Sigmoid colon (tissue), 4 donors: ENCODE data around the gene AEBP1.

Source experiments
- CTCF ChIP-seq, 4 experiments: fragments of 450-650 bp in 3 of 4; fragments of 200-600 bp in 1 of 4; IDR thresholded peaks; one replicate each; pipeline ENCODE4 v1.5.1; 2016 to 2019; ENCODE audit warnings: antibody characterized with exemption in 4 of 4, mild to moderate bottlenecking in 3 of 4, moderate library complexity in 2 of 4
- POLR2AphosphoS5 ChIP-seq, 4 donors: sonication (generic); formaldehyde crosslinking; IDR thresholded peaks; one replicate each; pipeline ENCODE4 v1.6.1; 2017; ENCODE audit warnings: antibody characterized with exemption in 4 of 4

DNA sequence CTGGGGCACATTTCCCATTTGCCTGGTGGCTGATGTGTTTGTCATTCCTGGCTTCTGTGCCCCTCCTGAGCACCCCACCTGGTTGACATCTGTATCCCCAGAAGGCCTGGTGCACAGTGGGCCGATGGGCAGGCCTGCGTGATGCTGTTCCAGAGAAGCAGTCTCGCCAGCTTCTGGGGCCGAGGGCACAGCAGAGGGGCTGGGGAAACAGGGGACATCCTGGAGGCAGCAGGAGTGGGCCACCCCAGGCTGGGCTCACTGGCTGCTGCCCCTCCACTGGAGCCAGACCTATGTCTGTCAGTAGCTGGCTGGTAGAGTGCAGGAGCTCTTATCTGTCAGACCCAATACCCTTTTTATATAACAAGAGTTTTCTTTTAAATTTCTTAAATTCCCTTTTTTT, 37.9 kb downstream of the AEBP1 start:
- TF ChIP-seq POLR2AphosphoS5 (IDR thresholded peaks at IDR 0.05): no peak
- TF ChIP-seq CTCF (IDR thresholded peaks at IDR 0.05): no peak
